Chondrocyte (in vitro differentiated cells): Measurements from ENCODE around the gene JAG2. TPM values are rescaled to one million over a fixed set of nuclear protein-coding genes. Genes with fewer than 3 reads are reported as not detected.

Source experiments
- DNase-seq: peaks from one replicate; pipeline ENCODE4 v3.0.0; 2021; ENCODE audit warnings: mixed read lengths, low spot score
- H3K27ac Mint-ChIP-seq: one replicate; pipeline ENCODE4 v1.8.0; 2021; ENCODE audit warnings: mild to moderate bottlenecking, moderate library complexity, mixed read lengths; ENCODE audit not compliant: unreplicated experiment
- H3K27me3 Mint-ChIP-seq: 2 replicates; pipeline ENCODE4 v1.8.0; 2021; ENCODE audit warnings: low read depth, mixed read lengths
- H3K36me3 Mint-ChIP-seq: 2 replicates; pipeline ENCODE4 v1.8.0; 2021; ENCODE audit warnings: low read depth, mixed read lengths
- H3K4me1 Mint-ChIP-seq: 2 replicates; pipeline ENCODE4 v1.8.0; 2021; ENCODE audit warnings: low read depth, mild to moderate bottlenecking, mixed read lengths
- H3K4me3 Mint-ChIP-seq: one replicate; pipeline ENCODE4 v1.8.0; 2021; ENCODE audit warnings: mild to moderate bottlenecking, moderate library complexity, mixed read lengths; ENCODE audit not compliant: unreplicated experiment
- H3K9me3 Mint-ChIP-seq: 2 replicates; pipeline ENCODE4 v1.8.0; 2021; ENCODE audit warnings: low read depth, mixed read lengths
- CTCF ChIP-seq: fragments of 200-600 bp; sonication (generic); IDR thresholded peaks from 2 replicates; pipeline ENCODE4 v1.5.0; 2021; ENCODE audit warnings: antibody characterized with exemption, mild to moderate bottlenecking, moderate library complexity
- total RNA-seq: library from RNA; stranded (reverse); gene quantifications from 3 replicates; pipeline ENCODE4 v1.2.1, GENCODE V29; 2021

The JAG2 gene
- total RNA-seq, 1 donor from 2014 or later = 18.2 TPM

GRCh38 chr14:105165761-105166485 is 2.7 kb downstream of the JAG2 start:
- H3K9me3 Mint-ChIP-seq = no peaks in the 10 kb centered on the region
- TF ChIP-seq CTCF = no peak
- H3K27ac Mint-ChIP-seq = no peak overlapping the region
- H3K36me3 Mint-ChIP-seq = no peaks in the 10 kb centered on the region
- H3K4me1 Mint-ChIP-seq = peaks cover 19% of the 10 kb centered on the region
- no peak overlapping the region for H3K4me3 Mint-ChIP-seq
- no peaks in the 10 kb centered on the region for H3K27me3 Mint-ChIP-seq
- DNase-seq = no peak

- no peak for TF ChIP-seq CTCF
- H3K27ac Mint-ChIP-seq = no peak overlapping the region
- no peak overlapping the region for H3K4me3 Mint-ChIP-seq
- DNase-seq = no peak
- peaks cover 14% of the 10 kb centered on the region for H3K4me1 Mint-ChIP-seq
- no peaks in the 10 kb centered on the region for H3K36me3 Mint-ChIP-seq
- no peaks in the 10 kb centered on the region for H3K27me3 Mint-ChIP-seq
- H3K9me3 Mint-ChIP-seq = no peaks in the 10 kb centered on the region
Measured at GRCh38 chr14:105165134-105165704, 3.4 kb downstream of the JAG2 start.

GRCh38 chr14:105163040-105163742 is 5.4 kb downstream of the JAG2 start:
- Mint-ChIP-seq H3K27ac (no peak overlapping the region), H3K9me3 (no peaks in the 10 kb centered on the region), H3K27me3 (no peaks in the 10 kb centered on the region), H3K36me3 (no peaks in the 10 kb centered on the region), H3K4me1 (peaks cover 4% of the 10 kb centered on the region), H3K4me3 (no peak overlapping the region)
- no peak for DNase-seq
- TF ChIP-seq CTCF = no peak

GRCh38 chr14:105162669-105162979 is 6.0 kb downstream of the JAG2 start:
- Mint-ChIP-seq H3K4me3 (no peak overlapping the region), H3K9me3 (no peaks in the 10 kb centered on the region), H3K4me1 (peaks cover 4% of the 10 kb centered on the region), H3K27me3 (no peaks in the 10 kb centered on the region), H3K36me3 (no peaks in the 10 kb centered on the region), H3K27ac (no peak overlapping the region)
- no peak for TF ChIP-seq CTCF
- DNase-seq = no peak

GRCh38 chr14:105161964-105162668 is 6.5 kb downstream of the JAG2 start:
- no peaks in the 10 kb centered on the region for H3K27me3 Mint-ChIP-seq
- H3K4me1 Mint-ChIP-seq = peaks cover 4% of the 10 kb centered on the region
- TF ChIP-seq CTCF = no peak
- no peak for DNase-seq
- H3K9me3 Mint-ChIP-seq = no peaks in the 10 kb centered on the region
- no peak overlapping the region for H3K4me3 Mint-ChIP-seq
- no peak overlapping the region for H3K27ac Mint-ChIP-seq
- H3K36me3 Mint-ChIP-seq = no peaks in the 10 kb centered on the region
